HCT116 (cell line): ENCODE results near the gene CRX. TPM values are rescaled to one million over a fixed set of nuclear protein-coding genes. Genes with fewer than 3 reads are reported as not detected.

Experiments used
- ATAC-seq: fragments of 200-7000 bp; cut with Tn5 transposase; 2 replicates; pipeline ENCODE4 v1.9.1; 2020; ENCODE audit warnings: mild to moderate bottlenecking, moderate library complexity
- BruUV-seq: library from RNA; stranded (reverse); fragments of 400-500 nt; replicated peaks from 2 replicates; lab custom pipeline; 2021; lab: Mats Ljungman, UMichigan
- CTCF ChIA-PET: fragments of 300-600 bp; sonication (Branson Sonifier 250); formaldehyde crosslinking; loops from one replicate; lab custom pipeline; 2021; ENCODE audit warnings: antibody characterized with exemption; lab: Charles Lee
- POLR2A ChIA-PET: fragments of 300-600, 350-600 bp; sonication (Branson Sonifier 250); formaldehyde crosslinking; loops from one replicate; lab custom pipeline; 2021; ENCODE audit warnings: antibody characterized with exemption; lab: Charles Lee
- RAD21 ChIA-PET, 2 experiments: fragments of 300-600 bp; sonication (Branson Sonifier 250); formaldehyde crosslinking; loops; one replicate each; lab custom pipeline; 2023; ENCODE audit warnings: low total read pairs in 2 of 2; ENCODE audit not compliant: uncharacterized antibody in 2 of 2, unreplicated experiment in 2 of 2, low non-redundant PET in 1 of 2; lab: Charles Lee
- DNase-seq: peaks from one replicate; pipeline ENCODE4 v3.0.0-alpha.2; 2010; ENCODE audit warnings: low read depth, low spot score
- H2AFZ ChIP-seq: fragments of 200-600 bp; shearing (Covaris generic), sonication (generic); 2 replicates; pipeline ENCODE4 v1.6.1; 2017; ENCODE audit warnings: low read depth, mixed run types, mixed read lengths, antibody characterized with exemption, low read length; ENCODE audit not compliant: poor library complexity, severe bottlenecking
- H3K27ac ChIP-seq: 2 replicates; pipeline ENCODE4 v1.5.1; 2012; ENCODE audit warnings: low read depth, low read length
- H3K27me3 ChIP-seq: fragments of 200-600 bp; sonication (generic); 2 replicates; pipeline ENCODE4 v1.6.1; 2016; ENCODE audit warnings: mixed run types, low read length, mixed read lengths; ENCODE audit not compliant: insufficient read depth
- H3K36me3 ChIP-seq, 2 experiments: fragments of 200-500 bp in 1 of 2; fragments of 200-600 bp in 1 of 2; sonication (Bioruptor generic) in 1 of 2; sonication (generic) in 1 of 2; 2 replicates each; pipeline versions ENCODE4 v1.5.1 to v1.6.1; 2014 to 2016; ENCODE audit warnings: low read length in 2 of 2, inconsistent platforms in 1 of 2, mixed read lengths in 1 of 2, mixed run types in 1 of 2; ENCODE audit not compliant: insufficient read depth in 2 of 2, control insufficient read depth in 1 of 2
- H3K4me1 ChIP-seq, 2 experiments: fragments of 200-600 bp in 1 of 2; sonication (generic) in 1 of 2; 2 replicates each; pipeline versions ENCODE4 v1.5.1 to v1.6.1; 2012 to 2017; ENCODE audit warnings: low read length in 2 of 2, inconsistent platforms in 1 of 2, mild to moderate bottlenecking in 1 of 2, mixed read lengths in 1 of 2, mixed run types in 1 of 2, moderate library complexity in 1 of 2; ENCODE audit not compliant: insufficient read depth in 2 of 2, control insufficient read depth in 1 of 2
- H3K4me2 ChIP-seq: fragments of 200-600 bp; sonication (generic); 2 replicates; pipeline ENCODE4 v1.6.1; 2017; ENCODE audit warnings: mixed run types, low read length, mixed read lengths
- H3K4me3 ChIP-seq, 2 experiments: fragments of 200-600 bp in 1 of 2; sonication (generic) in 1 of 2; replicated peaks in 1 of 2; 2 replicates each; pipeline ENCODE4 v1.5.1; 2011 to 2016; ENCODE audit warnings: low read length in 2 of 2, control low read depth in 1 of 2, low read depth in 1 of 2, mild to moderate bottlenecking in 1 of 2, mixed read lengths in 1 of 2, mixed run types in 1 of 2
- H3K79me2 ChIP-seq: fragments of 200-600 bp; sonication (generic); 2 replicates; pipeline ENCODE4 v1.6.1; 2017; ENCODE audit warnings: mild to moderate bottlenecking, mixed run types, low read length, moderate library complexity, mixed read lengths; ENCODE audit not compliant: insufficient read depth
- H3K9ac ChIP-seq: fragments of 200-600 bp; sonication (generic); 2 replicates; pipeline ENCODE4 v1.6.1; 2016; ENCODE audit warnings: low read length, mixed read lengths
- H3K9me2 ChIP-seq: fragments of 200-600 bp; sonication (generic), shearing (Covaris generic); 2 replicates; pipeline ENCODE4 v1.6.1; 2017; ENCODE audit warnings: mixed run types, mild to moderate bottlenecking, moderate library complexity; ENCODE audit not compliant: insufficient read depth
- H3K9me3 ChIP-seq, 2 experiments: fragments of 200-500 bp in 1 of 2; fragments of 200-600 bp in 1 of 2; sonication (Bioruptor generic) in 1 of 2; sonication (generic) in 1 of 2; 2 replicates each; pipeline ENCODE4 v1.6.1; 2014 to 2017; ENCODE audit warnings: low read length in 2 of 2, mixed read lengths in 2 of 2, inconsistent platforms in 1 of 2, low read depth in 1 of 2, mild to moderate bottlenecking in 1 of 2, mixed run types in 1 of 2, moderate library complexity in 1 of 2; ENCODE audit not compliant: control insufficient read depth in 1 of 2, insufficient read depth in 1 of 2
- H4K20me1 ChIP-seq: fragments of 200-600 bp; sonication (generic), shearing (Covaris generic); 2 replicates; pipeline ENCODE4 v1.6.1; 2017; ENCODE audit warnings: mixed run types, mild to moderate bottlenecking, moderate library complexity; ENCODE audit not compliant: insufficient read depth
- ATF3 ChIP-seq: IDR thresholded peaks from 2 replicates; pipeline ENCODE4 v1.6.1; 2012
- CBX3 ChIP-seq: IDR thresholded peaks from 2 replicates; pipeline ENCODE4 v1.6.1; 2012; ENCODE audit warnings: low read depth
- EGR1 ChIP-seq: IDR thresholded peaks from 2 replicates; pipeline ENCODE4 v1.6.1; 2012; ENCODE audit warnings: low read depth
- ELF1 ChIP-seq: IDR thresholded peaks from 2 replicates; pipeline ENCODE4 v1.6.1; 2012; ENCODE audit warnings: low read depth, borderline replicate concordance
- EZH2 ChIP-seq: fragments of 200-600 bp; sonication (generic); IDR thresholded peaks from 2 replicates; pipeline ENCODE4 v1.6.1; 2017; ENCODE audit warnings: antibody characterized with exemption, mixed run types
- EZH2phosphoT487 ChIP-seq: fragments of 200-600 bp; IDR thresholded peaks from 2 replicates; pipeline ENCODE4 v1.6.1; 2018; ENCODE audit warnings: antibody characterized with exemption, borderline replicate concordance
- FOSL1 ChIP-seq: IDR thresholded peaks from 2 replicates; pipeline ENCODE4 v1.6.1; 2012; ENCODE audit warnings: low read depth
- JUND ChIP-seq: IDR thresholded peaks from 2 replicates; pipeline ENCODE4 v1.6.1; 2012
- POLR2A ChIP-seq: IDR thresholded peaks from 2 replicates; pipeline ENCODE4 v1.7.0; 2011; ENCODE audit warnings: borderline replicate concordance; ENCODE audit not compliant: insufficient read depth, insufficient read length; ENCODE audit errors: extremely low read depth
- RAD21 ChIP-seq: IDR thresholded peaks from 2 replicates; pipeline ENCODE4 v1.6.1; 2012; ENCODE audit warnings: low read depth, mild to moderate bottlenecking
- REST ChIP-seq: IDR thresholded peaks from 2 replicates; pipeline ENCODE4 v1.6.1; 2012; ENCODE audit warnings: low read depth
- SIN3A ChIP-seq: IDR thresholded peaks from 2 replicates; pipeline ENCODE4 v1.6.1; 2012; ENCODE audit warnings: low read depth
- SP1 ChIP-seq: IDR thresholded peaks from 2 replicates; pipeline ENCODE4 v1.6.1; 2012; ENCODE audit warnings: low read depth
- SRF ChIP-seq: IDR thresholded peaks from 2 replicates; pipeline ENCODE4 v1.6.1; 2012; ENCODE audit warnings: low read depth
- TCF7L2 ChIP-seq: IDR thresholded peaks from 2 replicates; pipeline ENCODE4 v1.7.0; 2011; ENCODE audit warnings: borderline replicate concordance, inconsistent platforms; ENCODE audit not compliant: insufficient read depth, insufficient read length; ENCODE audit errors: extremely low read depth
- YY1 ChIP-seq: IDR thresholded peaks from 2 replicates; pipeline ENCODE4 v1.6.1; 2011; ENCODE audit warnings: low read length, low read depth, moderate library complexity, mild to moderate bottlenecking; ENCODE audit not compliant: insufficient replicate concordance; ENCODE audit errors: extremely low read depth
- intact Hi-C: fragments of 100-400 bp; cut with micrococcal nuclease; formaldehyde crosslinking; loops from 2 replicates; pipeline ENCODE4 v1.10.0; 2022
- total RNA-seq: library from RNA; stranded (reverse); gene quantifications from one replicate; pipeline ENCODE4 v1.2.1, GENCODE V29; 2021; ENCODE audit not compliant: unreplicated experiment

CRX gene
- total RNA-seq, 1 experiment from 2014 or later: not detected

- H2AFZ ChIP-seq: no peak overlapping the region
- intact Hi-C loops: no loop called here
- H3K27ac ChIP-seq: no peak overlapping the region
- ChIA-PET POLR2A (no interaction called here), RAD21 (no interaction called here), CTCF (no interaction called here)
- no TSS peak for BruUV-seq
- H3K4me2 ChIP-seq: no peak overlapping the region
- no peak for DNase-seq
- H3K4me1 ChIP-seq: no peaks in the 10 kb centered on the region
- no peaks in the 10 kb centered on the region for H3K27me3 ChIP-seq
- H3K79me2 ChIP-seq: no peaks in the 10 kb centered on the region
- H3K36me3 ChIP-seq: no peaks in the 10 kb centered on the region
- TF ChIP-seq EZH2 (no peak), ELF1 (no peak), YY1 (no peak), EGR1 (no peak), SIN3A (no peak), CBX3 (no peak), RAD21 (no peak), TCF7L2 (no peak), SP1 (no peak), REST (no peak), EZH2phosphoT487 (no peak), JUND (no peak), POLR2A (no peak), FOSL1 (no peak), SRF (no peak), ATF3 (no peak)
- TF ChIP-seq, all 23 proteins: peak for 0
- no peaks in the 10 kb centered on the region for H4K20me1 ChIP-seq
- H3K9ac ChIP-seq: no peak overlapping the region
- H3K4me3 ChIP-seq: no peak overlapping the region
- H3K9me2 ChIP-seq: no peaks in the 10 kb centered on the region
- no peaks in the 10 kb centered on the region for H3K9me3 ChIP-seq
- ATAC-seq: no peak
Measured at GRCh38 chr19:47882890-47883289, 61.2 kb downstream of the CRX start.
